Measurements from ENCODE around the gene IL19.
"Not testable (repeated sequence)": the region's sequence is repeated elsewhere in the genome, so short reads cannot be mapped to it uniquely, and the experiment has no call there.

IL19 gene

DNA sequence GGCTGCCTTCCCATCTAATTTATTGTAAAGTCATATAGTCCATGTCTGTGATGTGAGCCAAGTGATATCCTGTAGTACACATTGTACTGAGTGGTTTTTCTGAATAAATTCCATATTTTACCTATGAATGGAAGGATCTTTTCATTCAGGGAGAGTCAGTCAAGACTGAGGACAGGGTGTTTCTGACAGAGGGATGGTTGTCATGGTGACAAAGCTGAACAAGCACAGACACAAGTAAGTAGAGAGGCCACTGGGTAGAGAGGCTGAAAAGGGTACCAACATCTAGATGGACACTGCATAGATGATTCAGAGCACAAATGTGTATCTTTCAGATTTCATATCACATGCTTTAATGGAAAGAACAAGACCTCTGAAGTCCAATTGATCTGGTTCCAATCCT, 72.3 kb downstream of the IL19 start:
- Histone ChIP-seq H3K36me3 (ENCODE audit: control insufficient read depth, insufficient read depth, low read length) (no peaks in the 10 kb centered on the region), H3K9ac (ENCODE audit: low read depth, low read length) (no peak overlapping the region), H3K4me1 (ENCODE audit: control insufficient read depth, insufficient read depth, low read length) (no peaks in the 10 kb centered on the region), H3K9me3 (ENCODE audit: control insufficient read depth, insufficient read depth, low read length) (no peaks in the 10 kb centered on the region), H3K4me3 (ENCODE audit: low read depth, low read length) (no peak overlapping the region), H3K27me3 (ENCODE audit: control insufficient read depth, insufficient read depth, low read length) (no peaks in the 10 kb centered on the region)

DNA sequence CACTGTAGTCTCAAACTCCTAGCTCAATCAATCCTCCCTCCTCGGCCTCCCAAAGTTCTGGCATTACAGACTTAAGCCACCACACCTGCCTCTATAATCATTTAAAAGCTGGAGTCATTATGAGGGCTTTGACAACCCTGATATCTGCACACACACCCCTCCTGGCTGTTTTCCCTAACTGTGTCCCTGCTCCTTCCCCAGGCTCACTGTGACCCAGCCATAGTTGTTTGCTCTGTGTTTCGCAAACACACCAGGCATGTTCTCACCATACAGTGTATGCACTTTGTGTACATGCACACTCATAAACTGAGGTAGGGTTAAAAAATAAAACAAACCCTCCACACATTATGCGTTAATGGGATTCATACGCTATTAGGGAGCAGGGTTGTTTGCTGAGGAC, 73.1 kb downstream of the IL19 start:
- no peaks in the 10 kb centered on the region for H3K27me3 ChIP-seq (ENCODE audit: control insufficient read depth, insufficient read depth, low read length)

GRCh38 chr1:206846487-206846886, 75.9 kb downstream of the IL19 start:
- Histone ChIP-seq H3K4me3 (ENCODE audit: low read depth, low read length) (no peak overlapping the region), H3K36me3 (ENCODE audit: control insufficient read depth, insufficient read depth, low read length) (no peaks in the 10 kb centered on the region), H3K9ac (ENCODE audit: low read depth, low read length) (no peak overlapping the region), H3K27me3 (ENCODE audit: control insufficient read depth, insufficient read depth, low read length) (no peaks in the 10 kb centered on the region), H3K9me3 (ENCODE audit: control insufficient read depth, insufficient read depth, low read length) (no peaks in the 10 kb centered on the region), H3K4me1 (ENCODE audit: control insufficient read depth, insufficient read depth, low read length) (no peaks in the 10 kb centered on the region)

More for the DNA sequence above, 73.1 kb downstream of the IL19 start:
- Histone ChIP-seq H3K36me3 (ENCODE audit: control insufficient read depth, insufficient read depth, low read length) (no peaks in the 10 kb centered on the region), H3K4me1 (ENCODE audit: control insufficient read depth, insufficient read depth, low read length) (no peaks in the 10 kb centered on the region), H3K9me3 (ENCODE audit: control insufficient read depth, insufficient read depth, low read length) (no peaks in the 10 kb centered on the region), H3K4me3 (ENCODE audit: low read depth, low read length) (no peak overlapping the region), H3K9ac (ENCODE audit: low read depth, low read length) (no peak overlapping the region)

GRCh38 chr1:206847337-206847834, 76.8 kb downstream of the IL19 start:
- H3K36me3 ChIP-seq (ENCODE audit: control insufficient read depth, insufficient read depth, low read length): no peaks in the 10 kb centered on the region
- no peaks in the 10 kb centered on the region for H3K4me1 ChIP-seq (ENCODE audit: control insufficient read depth, insufficient read depth, low read length)
- no peaks in the 10 kb centered on the region for H3K27me3 ChIP-seq (ENCODE audit: control insufficient read depth, insufficient read depth, low read length)
- H3K4me3 ChIP-seq (ENCODE audit: low read depth, low read length): no peak overlapping the region
- no peak overlapping the region for H3K9ac ChIP-seq (ENCODE audit: low read depth, low read length)
- no peaks in the 10 kb centered on the region for H3K9me3 ChIP-seq (ENCODE audit: control insufficient read depth, insufficient read depth, low read length)

DNA sequence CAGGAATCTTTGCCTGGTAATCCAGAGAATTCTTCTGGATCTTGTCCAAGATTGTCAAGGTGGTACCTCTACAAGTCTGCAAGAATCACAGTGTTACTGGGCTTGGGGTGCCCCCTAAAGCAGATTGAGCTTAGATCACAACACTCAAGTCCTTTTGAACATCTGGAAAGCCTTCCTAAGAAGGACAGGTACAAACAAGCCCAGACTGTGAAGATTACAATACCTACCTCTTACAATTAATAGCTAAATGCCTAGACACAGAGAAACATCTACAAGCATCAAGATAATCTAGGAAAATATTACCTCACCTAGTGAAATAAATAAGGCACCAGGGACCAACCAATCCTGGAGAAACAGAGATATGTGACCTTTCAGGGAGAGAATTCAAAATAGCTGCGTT, 77.4 kb downstream of the IL19 start:
- no peak overlapping the region for H3K9ac ChIP-seq (ENCODE audit: low read depth, low read length)
- no peaks in the 10 kb centered on the region for H3K4me1 ChIP-seq (ENCODE audit: control insufficient read depth, insufficient read depth, low read length)
- no peaks in the 10 kb centered on the region for H3K27me3 ChIP-seq (ENCODE audit: control insufficient read depth, insufficient read depth, low read length)
- H3K36me3 ChIP-seq (ENCODE audit: control insufficient read depth, insufficient read depth, low read length): no peaks in the 10 kb centered on the region
- H3K9me3 ChIP-seq (ENCODE audit: control insufficient read depth, insufficient read depth, low read length): no peaks in the 10 kb centered on the region
- H3K4me3 ChIP-seq (ENCODE audit: low read depth, low read length): no peak overlapping the region

DNA sequence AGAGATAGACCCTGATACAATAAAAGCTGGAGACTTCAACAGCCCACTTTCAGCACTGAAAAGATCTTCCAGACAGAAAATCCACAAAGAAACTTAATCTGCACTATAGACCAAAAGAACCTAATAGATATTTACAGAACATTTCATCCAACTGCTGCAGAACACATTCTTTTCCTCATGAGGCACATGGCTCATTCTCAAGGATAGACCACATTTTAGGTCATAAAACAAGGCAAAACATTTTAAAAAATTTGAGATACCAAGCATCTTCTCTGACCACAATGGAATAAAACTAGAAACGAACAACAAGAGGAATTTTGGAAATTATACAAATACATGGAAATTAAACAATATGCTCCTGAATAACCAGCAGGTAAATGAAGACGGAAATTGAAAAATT, 79.8 kb downstream of the IL19 start:
- H3K4me1 ChIP-seq (ENCODE audit: control insufficient read depth, insufficient read depth, low read length): no peaks in the 10 kb centered on the region
- H3K9ac ChIP-seq (ENCODE audit: low read depth, low read length): no peak overlapping the region
- no peak overlapping the region for H3K4me3 ChIP-seq (ENCODE audit: low read depth, low read length)
- H3K9me3 ChIP-seq (ENCODE audit: control insufficient read depth, insufficient read depth, low read length): no peaks in the 10 kb centered on the region
- H3K27me3 ChIP-seq (ENCODE audit: control insufficient read depth, insufficient read depth, low read length): no peaks in the 10 kb centered on the region
- no peaks in the 10 kb centered on the region for H3K36me3 ChIP-seq (ENCODE audit: control insufficient read depth, insufficient read depth, low read length)

DNA sequence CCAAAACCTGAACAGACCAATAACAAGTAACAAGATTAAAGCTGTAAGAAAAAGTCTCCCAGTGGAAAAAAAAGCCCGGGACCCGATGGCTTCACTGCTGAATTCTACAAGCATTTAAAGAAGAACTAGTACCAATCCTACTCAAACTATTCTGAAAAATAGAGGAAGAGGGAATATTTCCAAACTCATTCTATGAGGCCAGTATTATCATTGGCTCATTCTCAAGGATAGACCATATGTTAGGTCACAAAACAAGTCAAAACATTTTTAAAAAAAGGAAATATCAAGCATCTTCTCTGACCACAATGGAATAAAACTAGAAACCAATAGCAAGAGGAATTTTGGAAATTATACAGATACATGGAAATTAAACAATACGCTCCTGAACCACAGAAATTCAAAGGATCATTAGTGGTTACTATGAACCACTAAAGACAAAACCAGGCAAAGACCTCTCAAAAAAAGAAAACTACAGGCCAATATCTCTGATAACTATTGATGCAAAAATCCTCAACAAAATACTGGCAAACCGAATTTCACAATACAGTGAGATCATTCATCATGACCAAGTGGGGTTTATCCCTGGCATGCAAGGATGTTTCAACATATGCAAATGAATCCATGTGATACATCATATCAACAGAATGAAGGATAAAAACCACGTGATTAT, 80.9 kb downstream of the IL19 start:
- Histone ChIP-seq H3K9ac (ENCODE audit: low read depth, low read length) (no peak overlapping the region), H3K27me3 (ENCODE audit: control insufficient read depth, insufficient read depth, low read length) (no peaks in the 10 kb centered on the region), H3K4me1 (ENCODE audit: control insufficient read depth, insufficient read depth, low read length) (no peaks in the 10 kb centered on the region), H3K4me3 (ENCODE audit: low read depth, low read length) (no peak overlapping the region), H3K9me3 (ENCODE audit: control insufficient read depth, insufficient read depth, low read length) (no peaks in the 10 kb centered on the region), H3K36me3 (ENCODE audit: control insufficient read depth, insufficient read depth, low read length) (no peaks in the 10 kb centered on the region)

- H3K9me3 ChIP-seq (ENCODE audit: control insufficient read depth, insufficient read depth, low read length); H3K36me3 ChIP-seq (ENCODE audit: control insufficient read depth, insufficient read depth, low read length); H3K4me3 ChIP-seq (ENCODE audit: low read depth, low read length); H3K9ac ChIP-seq (ENCODE audit: low read depth, low read length); H3K4me1 ChIP-seq (ENCODE audit: control insufficient read depth, insufficient read depth, low read length); H3K27me3 ChIP-seq (ENCODE audit: control insufficient read depth, insufficient read depth, low read length): not testable (repeated sequence)
These were observed 82.1 kb downstream of the IL19 start for GRCh38 chr1:206852662-206853061.

DNA sequence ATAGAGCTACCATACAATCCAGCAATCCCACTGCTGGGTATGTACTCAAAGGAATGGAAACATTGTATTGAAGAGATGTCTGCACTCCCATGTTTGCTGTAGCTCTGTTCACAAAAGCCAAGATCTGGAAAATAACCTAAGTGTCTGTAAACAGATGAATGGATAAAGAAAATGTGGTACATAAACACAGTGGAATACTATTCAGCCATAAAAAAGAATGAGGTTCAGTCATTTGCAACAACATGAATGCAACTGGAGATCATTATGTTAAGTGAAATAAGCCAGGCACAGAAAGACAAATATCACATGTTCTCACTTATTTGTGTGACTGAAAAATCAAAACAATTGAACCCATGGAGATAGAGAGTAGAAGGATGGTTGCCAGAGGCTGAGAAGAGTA, 83.1 kb downstream of the IL19 start:
- not testable (repeated sequence) for H3K9me3 ChIP-seq (ENCODE audit: control insufficient read depth, insufficient read depth, low read length)

DNA sequence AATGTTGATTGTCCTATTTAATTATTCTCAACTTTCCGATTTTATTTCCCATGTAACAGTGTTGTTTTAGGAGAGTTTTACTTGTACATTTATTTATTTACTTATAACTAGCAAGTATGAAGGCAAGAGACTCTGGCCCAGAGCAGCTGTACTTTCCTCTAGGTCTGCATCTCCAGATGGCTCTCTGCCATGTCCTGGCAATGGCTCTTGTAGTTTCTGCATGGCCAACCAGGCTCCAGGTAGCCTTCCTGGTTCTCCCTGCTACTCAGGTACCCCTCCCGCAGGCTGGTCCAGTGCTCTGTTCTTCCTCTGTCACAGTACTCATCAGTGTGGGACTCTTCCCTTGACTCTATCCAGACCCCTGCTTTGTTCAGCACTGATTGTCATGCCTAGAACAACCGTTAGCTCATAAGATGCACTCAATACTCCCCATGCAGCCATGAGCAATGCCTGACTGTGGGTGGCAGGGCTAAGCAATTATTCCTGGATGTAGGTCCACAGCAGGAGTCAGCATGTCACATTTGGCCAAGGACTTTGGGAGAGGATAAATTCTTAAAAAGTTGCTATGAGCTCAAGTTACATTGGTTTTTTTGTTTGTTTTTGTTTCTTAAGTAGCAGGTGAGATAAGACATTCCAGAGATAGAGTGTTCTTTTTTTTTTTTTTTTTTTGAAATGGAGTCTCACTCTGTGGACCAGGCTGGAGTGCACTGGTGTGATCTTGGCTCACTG, 84.0 kb downstream of the IL19 start:
- H3K4me3 ChIP-seq (ENCODE audit: low read depth, low read length): no peak overlapping the region
- H3K27me3 ChIP-seq (ENCODE audit: control insufficient read depth, insufficient read depth, low read length): no peaks in the 10 kb centered on the region

More for the DNA sequence above, 83.1 kb downstream of the IL19 start:
- H3K4me1 ChIP-seq (ENCODE audit: control insufficient read depth, insufficient read depth, low read length); H3K9ac ChIP-seq (ENCODE audit: low read depth, low read length); H3K27me3 ChIP-seq (ENCODE audit: control insufficient read depth, insufficient read depth, low read length); H3K36me3 ChIP-seq (ENCODE audit: control insufficient read depth, insufficient read depth, low read length); H3K4me3 ChIP-seq (ENCODE audit: low read depth, low read length): not testable (repeated sequence)

DNA sequence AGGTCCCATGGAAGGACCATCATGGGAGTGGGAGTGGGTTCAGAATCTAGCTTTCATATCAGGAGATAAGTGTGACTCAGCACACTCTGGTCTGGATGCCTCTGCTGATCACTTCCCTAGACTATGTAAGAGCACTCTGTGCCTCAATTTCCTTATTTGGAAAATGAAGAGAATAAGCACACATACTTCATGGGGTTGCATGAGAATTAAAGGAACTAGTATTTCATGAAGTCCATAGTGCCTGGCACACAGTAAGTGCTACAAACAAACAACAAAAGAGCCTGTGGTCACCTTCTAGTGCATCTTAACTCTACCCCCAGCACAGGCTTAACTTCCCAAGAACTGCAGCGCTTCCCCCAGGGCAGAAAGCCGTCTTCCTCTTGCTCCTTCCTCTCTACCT, 85.3 kb downstream of the IL19 start:
- H3K4me3 ChIP-seq (ENCODE audit: low read depth, low read length): no peak overlapping the region
- no peaks in the 10 kb centered on the region for H3K36me3 ChIP-seq (ENCODE audit: control insufficient read depth, insufficient read depth, low read length)
- no peaks in the 10 kb centered on the region for H3K9me3 ChIP-seq (ENCODE audit: control insufficient read depth, insufficient read depth, low read length)
- no peaks in the 10 kb centered on the region for H3K4me1 ChIP-seq (ENCODE audit: control insufficient read depth, insufficient read depth, low read length)
- H3K9ac ChIP-seq (ENCODE audit: low read depth, low read length): no peak overlapping the region
- H3K27me3 ChIP-seq (ENCODE audit: control insufficient read depth, insufficient read depth, low read length): no peaks in the 10 kb centered on the region

More for the DNA sequence above, 84.0 kb downstream of the IL19 start:
- Histone ChIP-seq H3K9me3 (ENCODE audit: control insufficient read depth, insufficient read depth, low read length) (no peaks in the 10 kb centered on the region), H3K36me3 (ENCODE audit: control insufficient read depth, insufficient read depth, low read length) (no peaks in the 10 kb centered on the region), H3K4me1 (ENCODE audit: control insufficient read depth, insufficient read depth, low read length) (no peaks in the 10 kb centered on the region), H3K9ac (ENCODE audit: low read depth, low read length) (no peak overlapping the region)
